Endothelial cell of umbilical vein (primary cell): ENCODE measurements around the gene CDC42EP4. TPM values are rescaled to one million over a fixed set of nuclear protein-coding genes. Genes with fewer than 3 reads are reported as not detected.

Experiments
- BruUV-seq: library from RNA; stranded (reverse); fragments of 400-500 nt; replicated peaks from 2 replicates; lab custom pipeline; 2021; lab: Mats Ljungman, UMichigan
- CTCF ChIA-PET: fragments of 300-600, 350-600 bp; sonication (Branson Sonifier 250); formaldehyde crosslinking; loops from one replicate; lab custom pipeline; 2021; ENCODE audit warnings: antibody characterized with exemption, inconsistent platforms; lab: Charles Lee
- POLR2A ChIA-PET: fragments of 300-600, 350-600 bp; sonication (Branson Sonifier 250); formaldehyde crosslinking; loops from one replicate; lab custom pipeline; 2021; ENCODE audit warnings: antibody characterized with exemption, inconsistent platforms; lab: Charles Lee
- DNase-seq: peaks from one replicate; pipeline ENCODE4 v3.0.0-alpha.2; 2011; ENCODE audit warnings: low read depth, low spot score
- FAIRE-seq: peaks from 2 replicates; lab custom pipeline; 2011; peaks lifted over from hg19 to GRCh38; lab: Jason Lieb, UNC
- H2AFZ ChIP-seq: 2 replicates; pipeline ENCODE4 v1.6.0; 2012; ENCODE audit warnings: low read depth, low read length, control low read depth, inconsistent platforms
- H3K27ac ChIP-seq: 2 replicates; pipeline ENCODE4 v1.5.1; 2011; ENCODE audit warnings: low read depth, mild to moderate bottlenecking, control low read depth, low read length, moderate library complexity; ENCODE audit not compliant: insufficient read depth
- H3K27me3 ChIP-seq, 2 experiments: 2 replicates each; pipeline versions ENCODE4 v1.6.0 to v1.6.1; 2011; ENCODE audit warnings: low read length in 2 of 2, mixed read lengths in 1 of 2; ENCODE audit not compliant: control insufficient read depth in 2 of 2, insufficient read depth in 2 of 2
- H3K36me3 ChIP-seq, 2 experiments: 2 replicates in 1 of 2; 3 replicates in 1 of 2; pipeline ENCODE4 v1.5.1; 2011; ENCODE audit warnings: low read length in 2 of 2, mild to moderate bottlenecking in 1 of 2, moderate library complexity in 1 of 2; ENCODE audit not compliant: control insufficient read depth in 2 of 2, insufficient read depth in 2 of 2; ENCODE audit errors: extremely low read depth in 1 of 2
- H3K4me1 ChIP-seq: 3 replicates; pipeline ENCODE4 v1.5.1; 2011; ENCODE audit warnings: mild to moderate bottlenecking, low read length; ENCODE audit not compliant: control insufficient read depth, insufficient read depth; ENCODE audit errors: extremely low read depth
- H3K4me2 ChIP-seq: 2 replicates; pipeline ENCODE4 v1.6.1; 2011; ENCODE audit warnings: low read length, control low read depth, mixed read lengths; ENCODE audit not compliant: insufficient read depth
- H3K4me3 ChIP-seq, 3 experiments: fragments of 200-600 bp in 1 of 3; sonication (generic), shearing (Covaris generic) in 1 of 3; replicated peaks in 1 of 3; 2 replicates each; pipeline ENCODE4 v1.5.1; 2011 to 2016; ENCODE audit warnings: control low read depth in 3 of 3, low read length in 3 of 3, mild to moderate bottlenecking in 2 of 3, inconsistent platforms in 1 of 3, low read depth in 1 of 3, moderate library complexity in 1 of 3; ENCODE audit not compliant: insufficient read depth in 1 of 3
- H3K79me2 ChIP-seq: 2 replicates; pipeline ENCODE4 v1.6.0; 2012; ENCODE audit warnings: low read length, inconsistent platforms; ENCODE audit not compliant: control insufficient read depth, insufficient read depth
- H3K9ac ChIP-seq: replicated peaks from 2 replicates; pipeline ENCODE3; 2011; ENCODE audit warnings: low read length, control low read depth; ENCODE audit not compliant: insufficient read depth; ENCODE audit errors: extremely low read depth
- H3K9me1 ChIP-seq: replicated peaks from 3 replicates; pipeline ENCODE4 v1.6.0; 2011; ENCODE audit warnings: mild to moderate bottlenecking, low read length; ENCODE audit not compliant: control insufficient read depth, insufficient read depth; ENCODE audit errors: extremely low read depth
- H3K9me3 ChIP-seq: replicated peaks from 2 replicates; pipeline ENCODE4 v1.5.1; 2012; ENCODE audit warnings: low read length, inconsistent platforms; ENCODE audit not compliant: control insufficient read depth, insufficient read depth
- H4K20me1 ChIP-seq: replicated peaks from 2 replicates; pipeline ENCODE3; 2011; ENCODE audit warnings: mild to moderate bottlenecking, low read length; ENCODE audit not compliant: control insufficient read depth, insufficient read depth; ENCODE audit errors: extremely low read depth
- EZH2 ChIP-seq: IDR thresholded peaks from 2 replicates; pipeline ENCODE4 v1.6.1; 2012; ENCODE audit warnings: borderline replicate concordance, low read depth, mild to moderate bottlenecking, moderate library complexity, low read length, inconsistent platforms; ENCODE audit not compliant: severe bottlenecking
- FOS ChIP-seq: IDR thresholded peaks from 2 replicates; pipeline ENCODE4 v1.6.1; 2011; ENCODE audit warnings: mild to moderate bottlenecking, low read length, moderate library complexity, borderline replicate concordance; ENCODE audit not compliant: insufficient read depth
- GATA2 ChIP-seq: IDR thresholded peaks from 2 replicates; pipeline ENCODE4 v1.7.0; 2011; ENCODE audit warnings: low read depth, mild to moderate bottlenecking, moderate library complexity, mixed read lengths, low read length; ENCODE audit not compliant: insufficient read length, insufficient read depth
- JUN ChIP-seq: IDR thresholded peaks from 2 replicates; pipeline ENCODE4 v1.6.1; 2011; ENCODE audit warnings: borderline replicate concordance, low read depth; ENCODE audit not compliant: insufficient read length, insufficient read depth
- MYC ChIP-seq: IDR thresholded peaks from one replicate; pipeline ENCODE4 v1.6.1; 2011; ENCODE audit warnings: mild to moderate bottlenecking, low read depth, low read length
- POLR2A ChIP-seq: IDR thresholded peaks from 2 replicates; pipeline ENCODE4 v1.6.1; 2012; ENCODE audit warnings: low read depth, mild to moderate bottlenecking, control low read depth, low read length
- POLR2AphosphoS5 ChIP-seq: IDR thresholded peaks from 2 replicates; pipeline ENCODE4 v1.6.1; 2012; ENCODE audit warnings: low read depth, mild to moderate bottlenecking, control low read depth, low read length, moderate library complexity; ENCODE audit not compliant: insufficient read depth
- dilution Hi-C: fragments of 300-500 bp; cut with MboI; formaldehyde crosslinking; loops from one replicate; pipeline ENCODE4 v1.15.0; 2019; ENCODE audit warnings: low sequenced_read_pairs; ENCODE audit not compliant: extremely low pct_ligation_motif_present
- intact Hi-C: fragments of 100-400 bp; cut with micrococcal nuclease; formaldehyde crosslinking; loops from one replicate; pipeline ENCODE4 v1.10.0; 2022
- polyA plus RNA-seq, 4 experiments: library from polyadenylated mRNA; depleted of rRNA in 3 of 4; stranded (reverse) in 3 of 4; unstranded in 1 of 4; fragments of >200 nt; gene quantifications; 2 replicates each; pipeline versions ENCODE4 v1.2.1 to v1.2.3, GENCODE V29; 2011 to 2012; ENCODE audit warnings: missing spikeins in 1 of 4
- total RNA-seq: library from RNA; stranded (reverse); gene quantifications from 2 replicates; pipeline ENCODE4 v1.2.3, GENCODE V29; 2021
- TF ChIP-seq, protein P1 (sequence below): IDR thresholded peaks from 2 replicates; pipeline ENCODE4 v1.6.1; 2011; ENCODE audit not compliant: insufficient read depth, insufficient read length
- TF ChIP-seq, protein P2 (sequence below), 2 donors: IDR thresholded peaks; 1 replicate in 1 of 2; 2 replicates in 1 of 2; pipeline ENCODE4 v1.5.1; 2011; ENCODE audit warnings: low read length in 2 of 2, mild to moderate bottlenecking in 2 of 2, moderate library complexity in 2 of 2, control low read depth in 1 of 2, inconsistent platforms in 1 of 2, low read depth in 1 of 2; ENCODE audit not compliant: insufficient read depth in 1 of 2; ENCODE audit errors: extremely low read depth in 1 of 2

CDC42EP4 gene
- total and polyA plus RNA-seq, 2 donors (not counting 3 experiments of a cell fraction or from before 2014, with no cell fraction given): 11.4 to 19.6 TPM

DNA sequence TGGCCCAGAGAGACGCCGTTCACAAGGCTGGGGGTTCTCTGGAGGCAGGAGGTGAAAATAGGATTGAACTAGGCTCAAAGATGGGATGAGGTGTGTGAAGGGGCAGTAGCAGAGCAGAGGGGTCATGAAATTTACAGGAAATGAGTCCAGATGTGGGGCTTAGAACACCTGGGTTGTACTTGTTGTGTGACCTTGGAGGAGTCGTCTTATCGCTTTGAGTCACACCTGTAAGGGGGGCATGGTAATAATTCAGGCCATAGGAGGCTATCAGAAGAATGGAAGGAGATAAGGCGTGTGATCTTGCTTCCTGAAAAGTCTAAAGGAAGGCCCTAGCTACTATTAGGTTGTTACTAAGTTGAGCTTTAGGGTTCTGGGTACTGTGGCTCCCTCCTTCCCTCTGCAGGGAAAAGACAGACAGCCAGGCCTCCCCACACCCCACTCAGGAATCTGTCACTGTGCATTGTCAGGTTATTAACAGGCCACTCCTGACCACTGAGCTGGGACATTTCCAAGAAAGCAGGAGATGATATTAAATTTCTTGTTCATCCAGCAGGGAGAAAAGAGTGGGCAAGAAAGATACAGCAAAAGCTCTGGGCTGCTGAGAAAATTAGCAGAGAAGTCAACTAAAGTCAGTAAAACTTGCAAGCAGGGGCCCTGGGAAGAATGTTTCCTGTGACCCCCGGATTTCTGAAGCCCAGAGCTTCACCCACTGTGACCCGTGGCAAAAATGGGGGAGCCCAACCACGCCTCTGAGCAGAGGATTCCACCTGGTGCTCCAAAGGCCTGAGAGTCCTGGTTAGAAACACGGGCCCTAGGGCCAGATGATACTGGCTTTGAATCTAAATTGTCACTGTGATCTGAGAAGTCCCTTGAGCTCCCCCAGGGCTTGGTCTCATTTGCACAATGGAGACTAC is 6.0 kb upstream of the CDC42EP4 start:
- H3K9me3 ChIP-seq: no peaks in the 10 kb centered on the region
- no peak overlapping the region for H3K4me2 ChIP-seq
- no peaks in the 10 kb centered on the region for H3K9me1 ChIP-seq
- H3K27me3 ChIP-seq: peaks cover 2 to 4% of the 10 kb centered on the region in 2 experiments
- ChIA-PET POLR2A (no interaction called here), CTCF (interaction anchor here (0.8 to 1.0 kb wide), 2 partner anchors 10 to 52 kb away, joined by 3 read pairs; no protein-coding TSS in a partner anchor)
- no peak overlapping the region for H3K27ac ChIP-seq
- H4K20me1 ChIP-seq: no peaks in the 10 kb centered on the region
- H2AFZ ChIP-seq: no peak overlapping the region
- BruUV-seq: no TSS peak
- no peaks in the 10 kb centered on the region for H3K36me3 ChIP-seq
- H3K4me3 ChIP-seq: no peak overlapping the region
- FAIRE-seq: no peak
- dilution Hi-C loops (no loop called here), intact Hi-C loops (loop anchor here (10.0 kb wide), 1 partner anchor 1427 kb away; the partner anchor contains the start of gene NHERF1)
- DNase-seq: no peak
- no peak overlapping the region for H3K9ac ChIP-seq
- H3K4me1 ChIP-seq: no peaks in the 10 kb centered on the region
- TF ChIP-seq POLR2A: no peak
- TF ChIP-seq GATA2: no peak
- TF ChIP-seq, protein P1, sequence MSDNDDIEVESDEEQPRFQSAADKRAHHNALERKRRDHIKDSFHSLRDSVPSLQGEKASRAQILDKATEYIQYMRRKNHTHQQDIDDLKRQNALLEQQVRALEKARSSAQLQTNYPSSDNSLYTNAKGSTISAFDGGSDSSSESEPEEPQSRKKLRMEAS: no peak
- no peak for TF ChIP-seq JUN
- TF ChIP-seq, protein P2, sequence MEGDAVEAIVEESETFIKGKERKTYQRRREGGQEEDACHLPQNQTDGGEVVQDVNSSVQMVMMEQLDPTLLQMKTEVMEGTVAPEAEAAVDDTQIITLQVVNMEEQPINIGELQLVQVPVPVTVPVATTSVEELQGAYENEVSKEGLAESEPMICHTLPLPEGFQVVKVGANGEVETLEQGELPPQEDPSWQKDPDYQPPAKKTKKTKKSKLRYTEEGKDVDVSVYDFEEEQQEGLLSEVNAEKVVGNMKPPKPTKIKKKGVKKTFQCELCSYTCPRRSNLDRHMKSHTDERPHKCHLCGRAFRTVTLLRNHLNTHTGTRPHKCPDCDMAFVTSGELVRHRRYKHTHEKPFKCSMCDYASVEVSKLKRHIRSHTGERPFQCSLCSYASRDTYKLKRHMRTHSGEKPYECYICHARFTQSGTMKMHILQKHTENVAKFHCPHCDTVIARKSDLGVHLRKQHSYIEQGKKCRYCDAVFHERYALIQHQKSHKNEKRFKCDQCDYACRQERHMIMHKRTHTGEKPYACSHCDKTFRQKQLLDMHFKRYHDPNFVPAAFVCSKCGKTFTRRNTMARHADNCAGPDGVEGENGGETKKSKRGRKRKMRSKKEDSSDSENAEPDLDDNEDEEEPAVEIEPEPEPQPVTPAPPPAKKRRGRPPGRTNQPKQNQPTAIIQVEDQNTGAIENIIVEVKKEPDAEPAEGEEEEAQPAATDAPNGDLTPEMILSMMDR (IDR thresholded peaks at IDR 0.05; ENCODE audit: extremely low read depth in 1 of 2, insufficient read depth in 1 of 2, low read depth in 1 of 2, low read length in 2 of 2): no peak
- TF ChIP-seq POLR2AphosphoS5: no peak
- TF ChIP-seq FOS: no peak
- TF ChIP-seq EZH2: no peak
- no peak for TF ChIP-seq MYC
- H3K79me2 ChIP-seq: no peaks in the 10 kb centered on the region
